Cerebellar cortex (tissue), 1 donor: ENCODE data around the gene ABLIM1.

ENCODE experiments used
- DNase-seq: peaks from one replicate; pipeline ENCODE4 v3.0.0-alpha.2; 2015; ENCODE audit warnings: low spot score

ABLIM1 gene

GRCh38 chr10:114489521-114490310 is 168.4 kb downstream of the ABLIM1 start:
- DNase-seq, result no peak

DNA sequence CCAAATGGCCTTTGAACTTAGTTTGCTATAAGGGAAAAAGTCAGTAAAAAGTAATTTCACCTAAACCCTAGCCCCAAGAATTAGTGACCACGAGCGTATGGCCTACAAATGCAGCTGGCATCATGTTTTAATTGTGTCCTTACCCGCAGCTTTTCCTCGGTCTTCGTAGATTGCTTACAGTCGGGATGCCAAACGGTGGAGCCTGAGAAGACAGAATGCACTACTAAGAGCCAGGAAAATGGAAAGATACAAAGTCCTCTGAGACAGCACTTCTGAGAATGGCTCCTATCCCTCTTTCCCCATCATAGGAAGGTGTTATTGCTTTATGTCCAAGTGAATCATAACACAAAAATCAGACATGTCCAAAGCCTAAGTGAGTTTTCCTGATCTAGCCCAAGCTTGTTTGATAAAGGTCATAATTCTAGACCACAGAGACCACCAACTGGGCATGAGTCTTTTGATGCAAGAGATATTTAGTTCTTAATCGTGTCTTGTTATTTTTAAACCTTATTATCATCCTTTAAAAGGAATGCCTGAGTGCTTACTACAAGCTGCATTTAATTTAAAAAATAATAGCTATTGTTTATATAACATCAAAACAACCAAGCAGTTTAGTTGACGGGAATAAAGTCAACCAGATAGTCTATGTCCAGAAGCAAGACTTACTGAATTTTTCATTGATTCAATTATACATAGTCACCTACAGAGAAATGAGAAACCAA is 170.1 kb downstream of the ABLIM1 start:
- peak; percentile 68 for DNase-seq

DNA sequence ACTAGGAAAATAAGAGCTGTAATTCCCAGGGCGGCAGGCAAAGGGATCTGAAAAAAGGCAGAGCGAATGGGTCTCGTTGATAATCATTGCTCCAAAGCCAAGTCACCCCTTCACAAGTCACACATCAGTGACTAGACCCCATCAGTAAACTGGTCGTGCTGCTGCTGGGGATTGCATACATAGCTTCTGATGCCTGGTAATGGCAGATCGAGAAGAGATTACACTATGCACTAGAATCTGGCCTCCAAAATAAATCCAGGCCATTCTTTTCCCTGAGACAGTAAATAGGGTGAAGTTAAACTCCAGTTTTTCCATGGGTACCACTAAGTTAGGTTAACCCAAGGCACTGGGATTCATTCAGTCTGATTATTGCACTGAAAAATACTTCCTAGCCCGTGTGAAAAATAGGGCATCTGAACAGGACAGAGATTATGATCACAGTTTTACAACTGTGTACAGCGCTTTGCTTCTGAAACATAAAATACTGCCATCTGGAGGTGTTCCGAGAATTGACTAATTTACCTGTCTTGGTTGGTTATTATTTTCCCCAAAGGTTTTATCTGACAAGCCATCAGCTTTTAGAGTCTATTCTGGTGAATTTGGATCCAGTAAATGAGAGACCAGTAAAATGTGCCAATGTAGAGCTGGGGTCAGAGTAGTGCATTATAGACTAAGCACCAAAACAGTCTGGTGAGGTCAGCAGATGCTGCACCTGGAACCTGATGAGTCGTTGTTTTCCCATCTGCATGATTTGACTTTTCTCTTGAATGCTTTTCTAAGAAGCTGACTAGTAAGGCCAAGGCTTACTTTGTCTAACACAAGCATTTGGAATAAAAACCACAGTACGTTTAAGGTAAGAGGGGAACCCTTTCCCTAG is 170.9 kb downstream of the ABLIM1 start:
- peak; percentile 72 for DNase-seq

GRCh38 chr10:114485696-114486400 is 172.2 kb downstream of the ABLIM1 start:
- no peak for DNase-seq

DNA sequence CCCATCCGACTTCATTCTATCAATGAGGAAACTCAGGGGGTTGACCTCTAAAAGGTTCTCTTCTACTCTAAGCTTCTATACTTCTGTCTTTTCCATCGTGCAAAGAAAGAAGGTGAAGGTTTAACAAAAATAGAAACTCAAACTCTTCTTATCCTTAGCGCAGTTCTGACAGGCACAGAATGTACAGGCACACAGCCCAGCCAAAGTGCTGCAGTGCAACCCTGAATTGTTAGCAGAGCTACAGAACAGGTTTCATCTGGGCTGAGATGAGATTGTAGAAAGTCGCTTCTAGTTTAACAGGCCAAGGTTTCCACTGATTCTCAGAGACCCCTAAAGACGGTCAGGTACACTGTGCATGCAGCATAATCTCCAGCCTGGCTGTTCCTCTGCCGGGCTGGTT is 174.5 kb downstream of the ABLIM1 start:
- no peak for DNase-seq

DNA sequence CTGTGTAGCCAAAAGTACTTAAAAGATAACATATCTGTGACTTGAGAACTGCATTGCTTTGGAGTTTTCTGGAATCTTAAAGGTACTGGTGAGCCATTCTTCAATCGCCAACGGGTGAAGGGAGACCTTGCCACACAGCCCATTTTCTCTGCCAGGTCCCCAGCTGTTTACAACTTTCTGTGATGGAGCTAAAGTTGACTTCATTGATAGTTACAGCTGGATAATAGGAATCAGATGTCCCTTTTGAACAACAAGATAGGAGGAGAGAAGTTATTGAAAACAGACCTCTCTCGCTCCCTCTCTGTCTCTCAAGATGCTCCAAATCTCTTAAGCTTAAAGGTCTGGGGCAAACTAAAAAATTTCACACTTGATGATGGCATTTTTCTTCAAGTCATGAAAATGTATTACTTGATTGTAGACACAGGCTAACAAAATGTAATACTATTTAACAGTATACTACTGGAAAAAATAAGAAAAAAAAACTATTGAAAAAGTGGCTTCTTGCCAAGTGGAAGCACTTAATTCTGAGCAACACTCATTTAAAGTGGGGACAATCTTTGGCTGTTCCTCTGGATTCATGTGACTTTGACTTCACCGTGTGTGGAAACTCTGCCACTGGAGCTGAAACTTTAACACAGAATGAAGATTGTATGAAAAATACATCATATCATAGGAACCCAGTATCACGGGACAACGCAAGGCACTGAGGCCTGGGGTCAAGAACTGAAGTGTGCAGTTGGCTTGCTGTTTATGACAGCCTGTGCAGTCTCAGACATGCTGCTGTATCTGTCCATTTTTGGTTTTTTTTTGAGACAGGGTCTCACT is 175.4 kb downstream of the ABLIM1 start:
- DNase-seq, result no peak

DNA sequence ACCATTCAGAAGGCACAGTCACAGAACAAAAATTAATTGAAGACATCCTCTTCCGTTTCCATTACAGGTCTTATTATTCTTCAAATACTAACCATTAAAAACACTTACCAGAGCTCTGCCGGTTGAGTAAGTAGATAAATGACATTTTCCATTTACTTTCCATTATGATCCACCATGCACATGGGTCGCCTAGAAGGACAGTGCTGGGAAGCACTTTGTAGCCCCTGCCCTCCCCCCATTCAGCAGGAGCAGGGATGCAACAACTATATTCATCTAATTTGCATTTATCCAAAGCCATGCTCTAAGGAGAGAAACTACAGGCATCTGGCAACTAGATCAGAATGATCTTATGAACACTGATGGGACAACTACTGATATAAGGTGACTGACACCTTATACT is 177.0 kb downstream of the ABLIM1 start:
- no peak for DNase-seq

DNA sequence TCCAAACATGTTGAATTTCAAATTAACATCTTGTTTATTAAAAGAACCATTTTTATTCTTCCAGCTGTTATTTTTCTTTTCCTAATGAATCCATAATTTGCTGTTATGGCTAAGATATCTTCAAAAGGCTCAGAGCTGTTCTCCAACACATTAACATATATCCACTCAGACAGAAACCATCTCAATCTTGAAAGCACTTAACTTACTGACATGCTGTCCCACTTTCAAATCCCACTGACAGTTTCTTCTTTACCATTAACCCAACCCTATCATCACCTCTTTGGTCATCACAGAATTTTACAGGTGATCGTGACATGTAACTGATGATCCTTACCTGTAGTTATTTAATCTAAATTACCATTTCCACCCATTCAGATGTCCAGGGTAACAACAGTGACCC is 178.2 kb downstream of the ABLIM1 start:
- DNase-seq, result no peak

- DNase-seq, result peak; percentile 68
Measured at GRCh38 chr10:114479307-114479706, 178.8 kb downstream of the ABLIM1 start.

- no peak for DNase-seq
Measured at GRCh38 chr10:114478281-114478680, 179.8 kb downstream of the ABLIM1 start.

DNA sequence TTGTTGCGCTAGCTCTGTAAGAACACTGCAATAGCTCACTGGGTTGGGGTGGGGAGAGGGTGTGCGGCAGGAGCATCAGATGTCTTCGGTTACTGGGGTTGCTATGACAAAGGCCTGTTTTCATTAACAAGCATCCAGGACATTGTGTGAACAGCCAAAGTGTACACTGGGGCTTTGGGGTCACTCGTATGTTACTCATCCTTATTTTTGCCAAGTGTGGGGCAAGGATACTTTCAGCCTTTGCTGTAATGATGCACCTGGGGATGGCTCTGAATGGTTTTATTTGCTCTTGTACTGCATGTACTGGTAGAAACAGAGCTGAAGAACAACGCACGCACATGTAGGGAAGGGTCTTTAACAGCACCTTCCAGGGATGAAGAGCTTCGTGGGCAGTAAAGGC is 180.8 kb downstream of the ABLIM1 start:
- no peak for DNase-seq

DNA sequence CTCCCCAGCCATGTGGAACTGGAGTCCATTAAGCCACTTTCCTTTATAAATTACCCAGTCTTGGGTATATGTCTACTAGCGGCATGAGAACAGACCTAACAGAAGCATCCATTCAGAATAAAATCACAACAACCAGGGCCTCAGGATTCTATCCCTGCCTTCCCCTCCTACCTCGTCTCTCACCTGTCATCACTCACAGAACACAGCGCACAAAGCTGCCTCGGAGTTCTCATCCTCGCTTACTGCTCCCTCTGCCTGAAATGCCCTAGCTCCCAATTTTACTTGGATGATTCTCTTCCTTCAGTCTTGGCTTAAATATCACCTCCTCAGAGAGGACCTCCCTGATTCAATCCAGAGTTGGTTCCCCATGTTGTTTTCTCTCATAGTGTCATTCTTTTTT is 183.1 kb downstream of the ABLIM1 start:
- DNase-seq, result no peak

GRCh38 chr10:114473776-114474175 is 184.3 kb downstream of the ABLIM1 start:
- no peak for DNase-seq

DNA sequence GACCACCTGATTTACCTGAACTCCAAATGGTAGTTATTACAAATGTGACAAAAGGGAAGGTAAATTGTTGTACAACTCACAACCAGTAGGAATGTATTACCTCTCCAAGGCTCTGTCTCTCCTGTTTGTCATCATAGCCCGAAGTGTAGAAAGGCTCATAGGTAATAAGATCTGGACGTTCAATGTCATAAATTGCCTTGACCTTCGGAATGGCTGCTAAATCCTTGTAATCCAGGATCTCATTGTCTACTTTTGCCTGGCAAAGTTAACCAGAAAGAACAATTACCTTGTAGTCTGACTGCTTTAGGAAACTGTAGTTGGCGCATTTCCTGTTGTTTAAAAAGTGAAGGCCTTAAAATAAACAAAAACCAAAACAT is 185.2 kb downstream of the ABLIM1 start:
- no peak for DNase-seq

GRCh38 chr10:114471906-114472876 is 185.9 kb downstream of the ABLIM1 start:
- DNase-seq, result peak; percentile 58

GRCh38 chr10:114470956-114471905 is 186.8 kb downstream of the ABLIM1 start:
- DNase-seq, result peak; percentile 87

DNA sequence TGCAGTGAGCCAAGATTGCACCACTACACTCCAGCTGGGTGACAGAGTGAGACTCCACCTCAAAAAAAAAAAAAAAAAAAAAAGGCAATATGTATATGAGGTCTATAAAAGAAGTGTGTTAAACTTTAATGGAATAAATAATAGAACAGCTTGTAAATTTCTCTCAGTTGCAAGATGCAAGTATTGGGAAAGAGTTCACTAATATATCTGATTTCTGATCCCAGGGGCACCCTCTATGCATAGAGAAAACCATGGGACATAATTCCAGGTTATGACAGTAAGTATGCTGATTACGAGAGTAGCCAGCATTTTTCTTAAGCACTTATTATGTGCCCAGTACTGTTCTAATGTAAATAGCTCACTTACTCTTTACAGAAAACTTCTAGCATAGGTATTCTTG is 187.7 kb downstream of the ABLIM1 start:
- DNase-seq, result no peak

- no peak for DNase-seq
Measured at GRCh38 chr10:114458955-114459354, 199.1 kb downstream of the ABLIM1 start.
